Activated CD8-positive, alpha-beta memory T cell treated with anti-CD3 and anti-CD28 coated beads for 36 hours (primary cell): ENCODE results near the gene SLC43A1. TPM values are rescaled to one million over a fixed set of nuclear protein-coding genes. Genes with fewer than 3 reads are reported as not detected.
"Not testable (repeated sequence)": the region's sequence is repeated elsewhere in the genome, so short reads cannot be mapped to it uniquely, and the experiment has no call there.

Source experiments
- CTCF ChIA-PET: fragments of 350-600 bp; sonication (Branson Sonifier 250); formaldehyde crosslinking; loops from one replicate; lab custom pipeline; 2021; ENCODE audit warnings: antibody characterized with exemption; lab: Charles Lee
- POLR2A ChIA-PET: fragments of 350-600 bp; sonication (Branson Sonifier 250); formaldehyde crosslinking; loops from one replicate; lab custom pipeline; 2021; ENCODE audit warnings: antibody characterized with exemption; lab: Charles Lee
- total RNA-seq, 2 experiments: library from RNA; stranded (reverse); gene quantifications; one replicate each; pipeline ENCODE4 v1.2.3, GENCODE V29; 2021

SLC43A1 gene
- total RNA-seq, 2 experiments from 2014 or later = 35.1 to 36.3 TPM

- POLR2A ChIA-PET = not testable (repeated sequence)
Measured at GRCh38 chr11:57534449-57534848, 18.9 kb upstream of the SLC43A1 start.

GRCh38 chr11:57530596-57531507, 15.3 kb upstream of the SLC43A1 start, which contains the start of gene TIMM10:
TIMM10 (minus strand) TSS chr11:57530754; CDS start chr11:57530189, 565 bp downstream.
- ChIA-PET POLR2A (interaction anchor here (1.1 to 2.1 kb wide), 2 partner anchors 16 to 110 kb away, joined by 3 to 12 read pairs; partner anchors contain the start of gene SLC43A1), CTCF (interaction anchor here (1.2 to 6.9 kb wide), 8 partner anchors 14 to 73 kb away, joined by 3 to 78 read pairs (median 5); partner anchors contain the start of genes RTN4RL2 and SLC43A1)

More at GRCh38 chr11:57534449-57534848, 18.9 kb upstream of the SLC43A1 start:
- CTCF ChIA-PET = interaction anchor here (1.7 to 1.9 kb wide), 2 partner anchors 34 to 41 kb away, joined by 4 read pairs; partner anchors contain the start of gene UBE2L6

GRCh38 chr11:57530215-57530595, 14.7 kb upstream of the SLC43A1 start:
- POLR2A ChIA-PET = interaction anchor here (1.1 to 2.1 kb wide), 2 partner anchors 15 to 110 kb away, joined by 3 to 12 read pairs; partner anchors contain the start of gene SLC43A1
- CTCF ChIA-PET = interaction anchor here (1.0 to 6.9 kb wide), 10 partner anchors 14 to 114 kb away, joined by 3 to 78 read pairs (median 5); partner anchors contain the start of genes RTN4RL2, SLC43A1 and UBE2L6

- ChIA-PET POLR2A (interaction anchor here (2.1 kb wide), 1 partner anchor 14 kb away, joined by 12 read pairs; the partner anchor contains the start of gene SLC43A1), CTCF (interaction anchor here (1.0 to 6.9 kb wide), 7 partner anchors 12 to 116 kb away, joined by 3 to 78 read pairs (median 6); partner anchors contain the start of genes RTN4RL2, SLC43A1 and UBE2L6)
Measured at GRCh38 chr11:57529012-57529411, 13.5 kb upstream of the SLC43A1 start.

- CTCF ChIA-PET = interaction anchor here (0.6 to 6.9 kb wide), 18 partner anchors 11 to 202 kb away, joined by 3 to 78 read pairs (median 5); partner anchors contain the start of genes SLC43A1 and TNKS1BP1
- POLR2A ChIA-PET = interaction anchor here (1.2 kb wide), 1 partner anchor 12 kb away, joined by 6 read pairs; the partner anchor contains the start of gene SLC43A1
Measured at GRCh38 chr11:57527056-57527631, 11.6 kb upstream of the SLC43A1 start.

GRCh38 chr11:57523419-57523818, 7.9 kb upstream of the SLC43A1 start:
- ChIA-PET CTCF (interaction anchor here (1.9 kb wide), 1 partner anchor 30 kb away, joined by 9 read pairs; no protein-coding TSS in a partner anchor), POLR2A (no interaction called here)

- CTCF ChIA-PET = interaction anchor here (9.4 kb wide), 1 partner anchor 27 kb away, joined by 80 read pairs; no protein-coding TSS in a partner anchor
- POLR2A ChIA-PET = no interaction called here
Measured at GRCh38 chr11:57521116-57521515, 5.6 kb upstream of the SLC43A1 start.

- ChIA-PET POLR2A (interaction anchor here (0.6 to 2.5 kb wide), 4 partner anchors 12 to 56 kb away, joined by 3 to 12 read pairs (median 4); partner anchors contain the start of gene TIMM10), CTCF (interaction anchor here (1.9 to 9.4 kb wide), 5 partner anchors 13 to 58 kb away, joined by 5 to 80 read pairs (median 21); partner anchors contain the start of genes RTN4RL2 and TIMM10)
Measured at GRCh38 chr11:57516061-57516443, 550 bp upstream of the SLC43A1 start.

GRCh38 chr11:57514538-57515331, 767 bp downstream of the SLC43A1 start:
- ChIA-PET POLR2A (interaction anchor here (0.5 to 2.5 kb wide), 8 partner anchors 13 to 93 kb away, joined by 3 to 12 read pairs (median 4); partner anchors contain the start of gene TIMM10), CTCF (interaction anchor here (0.7 to 9.4 kb wide), 13 partner anchors 14 to 183 kb away, joined by 3 to 80 read pairs (median 5); partner anchors contain the start of gene TIMM10)

- CTCF ChIA-PET = interaction anchor here (0.7 to 9.4 kb wide), 8 partner anchors 15 to 139 kb away, joined by 3 to 80 read pairs (median 6); partner anchors contain the start of gene TIMM10
- POLR2A ChIA-PET = interaction anchor here (0.5 to 2.5 kb wide), 4 partner anchors 16 to 89 kb away, joined by 3 to 12 read pairs (median 7); partner anchors contain the start of gene TIMM10
Measured at GRCh38 chr11:57513911-57514537, 1.5 kb downstream of the SLC43A1 start.

GRCh38 chr11:57513452-57513795, 2.1 kb downstream of the SLC43A1 start:
- CTCF ChIA-PET = interaction anchor here (1.1 to 9.4 kb wide), 4 partner anchors 13 to 55 kb away, joined by 6 to 80 read pairs (median 8); no protein-coding TSS in a partner anchor
- POLR2A ChIA-PET = interaction anchor here (2.0 kb wide), 1 partner anchor 20 kb away, joined by 9 read pairs; no protein-coding TSS in a partner anchor

GRCh38 chr11:57512646-57513451, 2.7 kb downstream of the SLC43A1 start:
- POLR2A ChIA-PET = no interaction called here
- CTCF ChIA-PET = interaction anchor here (1.1 to 9.4 kb wide), 3 partner anchors 14 to 55 kb away, joined by 6 to 80 read pairs (median 7); no protein-coding TSS in a partner anchor

- CTCF ChIA-PET = interaction anchor here (1.4 kb wide), 1 partner anchor 18 kb away, joined by 5 read pairs; no protein-coding TSS in a partner anchor
- POLR2A ChIA-PET = no interaction called here
Measured at GRCh38 chr11:57511741-57512430, 3.6 kb downstream of the SLC43A1 start.

GRCh38 chr11:57508341-57509170, 6.9 kb downstream of the SLC43A1 start:
- POLR2A ChIA-PET = no interaction called here
- CTCF ChIA-PET = interaction anchor here (4.5 kb wide), 1 partner anchor 15 kb away, joined by 18 read pairs; no protein-coding TSS in a partner anchor
